ENCODE results near the gene PLEKHO2.

DNA sequence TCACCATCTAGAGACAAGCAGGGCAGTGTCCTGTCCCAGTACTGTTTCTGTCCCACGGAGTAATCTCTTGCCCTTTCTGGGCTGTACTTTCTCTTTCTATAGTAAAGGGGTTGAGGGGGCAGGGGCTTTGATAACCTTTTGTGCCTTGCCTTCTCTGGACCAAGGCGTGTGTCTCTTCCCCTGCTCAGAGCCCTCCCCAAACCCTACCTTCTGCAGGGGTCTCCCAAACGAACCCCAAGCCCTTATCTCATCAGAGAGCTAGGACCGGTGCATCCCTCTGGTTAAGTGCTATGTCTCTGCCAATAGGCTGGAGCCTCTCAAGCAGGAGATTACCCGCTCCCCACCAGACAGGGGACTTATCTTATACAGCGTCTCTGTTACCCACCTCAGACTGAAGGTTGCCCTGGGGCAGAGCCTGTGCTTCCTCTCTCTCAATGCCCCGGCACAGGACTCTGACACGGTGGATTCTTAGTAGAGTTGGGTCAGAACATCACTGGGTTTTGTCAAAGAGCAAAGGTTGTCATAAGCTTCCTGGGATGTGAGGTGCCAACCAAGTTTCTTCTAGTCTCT is 2.9 kb downstream of the PLEKHO2 start:
- TF ChIP-seq, protein P1, sequence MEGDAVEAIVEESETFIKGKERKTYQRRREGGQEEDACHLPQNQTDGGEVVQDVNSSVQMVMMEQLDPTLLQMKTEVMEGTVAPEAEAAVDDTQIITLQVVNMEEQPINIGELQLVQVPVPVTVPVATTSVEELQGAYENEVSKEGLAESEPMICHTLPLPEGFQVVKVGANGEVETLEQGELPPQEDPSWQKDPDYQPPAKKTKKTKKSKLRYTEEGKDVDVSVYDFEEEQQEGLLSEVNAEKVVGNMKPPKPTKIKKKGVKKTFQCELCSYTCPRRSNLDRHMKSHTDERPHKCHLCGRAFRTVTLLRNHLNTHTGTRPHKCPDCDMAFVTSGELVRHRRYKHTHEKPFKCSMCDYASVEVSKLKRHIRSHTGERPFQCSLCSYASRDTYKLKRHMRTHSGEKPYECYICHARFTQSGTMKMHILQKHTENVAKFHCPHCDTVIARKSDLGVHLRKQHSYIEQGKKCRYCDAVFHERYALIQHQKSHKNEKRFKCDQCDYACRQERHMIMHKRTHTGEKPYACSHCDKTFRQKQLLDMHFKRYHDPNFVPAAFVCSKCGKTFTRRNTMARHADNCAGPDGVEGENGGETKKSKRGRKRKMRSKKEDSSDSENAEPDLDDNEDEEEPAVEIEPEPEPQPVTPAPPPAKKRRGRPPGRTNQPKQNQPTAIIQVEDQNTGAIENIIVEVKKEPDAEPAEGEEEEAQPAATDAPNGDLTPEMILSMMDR (IDR thresholded peaks at IDR 0.05; ENCODE audit: low read depth, low read length, poor library complexity, severe bottlenecking), result no peak
- no peak for TF ChIP-seq EZH2phosphoT487 (IDR thresholded peaks at IDR 0.05; ENCODE audit: borderline replicate concordance, low read length)
